ENCODE measurements around the gene HOMER1. TPM values are rescaled to one million over a fixed set of nuclear protein-coding genes. Genes with fewer than 3 reads are reported as not detected.
"Not testable (repeated sequence)": the region's sequence is repeated elsewhere in the genome, so short reads cannot be mapped to it uniquely, and the experiment has no call there.

The HOMER1 gene
- total RNA-seq, 2 donors from 2014 or later, result 2.1 to 2.2 TPM

GRCh38 chr5:79416499-79416898 is 97.4 kb downstream of the HOMER1 start:
- H3K27ac Mint-ChIP-seq, result no peak overlapping the region
- no peaks in the 10 kb centered on the region for H3K27me3 Mint-ChIP-seq
- no peak overlapping the region for H3K4me3 Mint-ChIP-seq
- DNase-seq, result no peak
- peaks cover 5% of the 10 kb centered on the region for H3K4me1 Mint-ChIP-seq
- no peak for ATAC-seq
- H3K36me3 Mint-ChIP-seq (ENCODE audit: low read depth), result no peaks in the 10 kb centered on the region
- H3K9me3 ChIP-seq (ENCODE audit: control insufficient read depth, low read length, poor library complexity, severe bottlenecking), result no peaks in the 10 kb centered on the region

- Mint-ChIP-seq H3K27me3 (no peaks in the 10 kb centered on the region), H3K36me3 (ENCODE audit: low read depth) (no peaks in the 10 kb centered on the region), H3K4me1 (peaks cover 5% of the 10 kb centered on the region), H3K27ac (no peak overlapping the region), H3K4me3 (no peak overlapping the region)
- no peak for DNase-seq
- no peak for ATAC-seq
- no peaks in the 10 kb centered on the region for H3K9me3 ChIP-seq (ENCODE audit: control insufficient read depth, low read length, poor library complexity, severe bottlenecking)
Observed at GRCh38 chr5:79413112-79413511, 100.8 kb downstream of the HOMER1 start.

GRCh38 chr5:79408028-79408427 is 105.9 kb downstream of the HOMER1 start:
- no peaks in the 10 kb centered on the region for H3K27me3 Mint-ChIP-seq
- no peaks in the 10 kb centered on the region for H3K36me3 Mint-ChIP-seq (ENCODE audit: low read depth)
- no peaks in the 10 kb centered on the region for H3K9me3 ChIP-seq (ENCODE audit: control insufficient read depth, low read length, poor library complexity, severe bottlenecking)
- no peak for DNase-seq
- no peak overlapping the region for H3K4me3 Mint-ChIP-seq
- no peak for ATAC-seq
- no peak overlapping the region for H3K27ac Mint-ChIP-seq
- peaks cover 5% of the 10 kb centered on the region for H3K4me1 Mint-ChIP-seq

GRCh38 chr5:79407591-79407990 is 106.3 kb downstream of the HOMER1 start:
- H3K9me3 ChIP-seq (ENCODE audit: control insufficient read depth, low read length, poor library complexity, severe bottlenecking), result no peaks in the 10 kb centered on the region
- DNase-seq (no peak), ATAC-seq (no peak)
- no peaks in the 10 kb centered on the region for H3K27me3 Mint-ChIP-seq
- peaks cover under 1% of the 10 kb centered on the region for H3K4me1 Mint-ChIP-seq
- no peak overlapping the region for H3K27ac Mint-ChIP-seq
- no peak overlapping the region for H3K4me3 Mint-ChIP-seq
- no peaks in the 10 kb centered on the region for H3K36me3 Mint-ChIP-seq (ENCODE audit: low read depth)

- no peaks in the 10 kb centered on the region for H3K9me3 ChIP-seq (ENCODE audit: control insufficient read depth, low read length, poor library complexity, severe bottlenecking)
- Mint-ChIP-seq H3K27ac (no peak overlapping the region), H3K4me3 (no peak overlapping the region), H3K4me1 (no peaks in the 10 kb centered on the region), H3K27me3 (no peaks in the 10 kb centered on the region), H3K36me3 (ENCODE audit: low read depth) (no peaks in the 10 kb centered on the region)
- DNase-seq (no peak), ATAC-seq (no peak)
Observed at GRCh38 chr5:79401216-79401615, 112.7 kb downstream of the HOMER1 start.

- ATAC-seq, result no peak
Observed at GRCh38 chr5:79399046-79399445, 114.9 kb downstream of the HOMER1 start.

GRCh38 chr5:79397080-79397479 is 116.9 kb downstream of the HOMER1 start:
- Mint-ChIP-seq H3K4me3 (no peak overlapping the region), H3K27me3 (no peaks in the 10 kb centered on the region)

More at GRCh38 chr5:79399046-79399445, 114.9 kb downstream of the HOMER1 start:
- H3K9me3 ChIP-seq (ENCODE audit: control insufficient read depth, low read length, poor library complexity, severe bottlenecking), result no peaks in the 10 kb centered on the region
- Mint-ChIP-seq H3K4me1 (no peaks in the 10 kb centered on the region), H3K27ac (no peak overlapping the region), H3K36me3 (ENCODE audit: low read depth) (no peaks in the 10 kb centered on the region), H3K27me3 (no peaks in the 10 kb centered on the region), H3K4me3 (no peak overlapping the region)
- DNase-seq, result no peak

GRCh38 chr5:79396265-79396664 is 117.7 kb downstream of the HOMER1 start:
- Mint-ChIP-seq H3K4me3 (no peak overlapping the region), H3K27me3 (no peaks in the 10 kb centered on the region), H3K4me1 (no peaks in the 10 kb centered on the region), H3K27ac (no peak overlapping the region), H3K36me3 (ENCODE audit: low read depth) (no peaks in the 10 kb centered on the region)
- no peaks in the 10 kb centered on the region for H3K9me3 ChIP-seq (ENCODE audit: control insufficient read depth, low read length, poor library complexity, severe bottlenecking)
- DNase-seq (no peak), ATAC-seq (no peak)

More at GRCh38 chr5:79397080-79397479, 116.9 kb downstream of the HOMER1 start:
- H3K4me1 Mint-ChIP-seq, result no peaks in the 10 kb centered on the region
- no peaks in the 10 kb centered on the region for H3K36me3 Mint-ChIP-seq (ENCODE audit: low read depth)
- H3K9me3 ChIP-seq (ENCODE audit: control insufficient read depth, low read length, poor library complexity, severe bottlenecking), result no peaks in the 10 kb centered on the region
- ATAC-seq, result no peak
- no peak overlapping the region for H3K27ac Mint-ChIP-seq
- no peak for DNase-seq

- H3K4me1 Mint-ChIP-seq, result no peaks in the 10 kb centered on the region
- no peak for ATAC-seq
- no peak for DNase-seq
- no peaks in the 10 kb centered on the region for H3K27me3 Mint-ChIP-seq
- H3K27ac Mint-ChIP-seq, result no peak overlapping the region
- no peaks in the 10 kb centered on the region for H3K9me3 ChIP-seq (ENCODE audit: control insufficient read depth, low read length, poor library complexity, severe bottlenecking)
- H3K4me3 Mint-ChIP-seq, result no peak overlapping the region
- no peaks in the 10 kb centered on the region for H3K36me3 Mint-ChIP-seq (ENCODE audit: low read depth)
Observed at GRCh38 chr5:79395296-79395695, 118.6 kb downstream of the HOMER1 start.

GRCh38 chr5:79392776-79393175 is 121.2 kb downstream of the HOMER1 start:
- Mint-ChIP-seq H3K27ac (no peak overlapping the region), H3K36me3 (ENCODE audit: low read depth) (no peaks in the 10 kb centered on the region)

GRCh38 chr5:79386679-79387078 is 127.3 kb downstream of the HOMER1 start:
- H3K36me3 Mint-ChIP-seq (ENCODE audit: low read depth), result peaks cover 7% of the 10 kb centered on the region
- H3K27ac Mint-ChIP-seq, result no peak overlapping the region
- no peaks in the 10 kb centered on the region for H3K27me3 Mint-ChIP-seq
- DNase-seq (no peak), ATAC-seq (no peak)
- H3K9me3 ChIP-seq (ENCODE audit: control insufficient read depth, low read length, poor library complexity, severe bottlenecking), result no peaks in the 10 kb centered on the region
- H3K4me3 Mint-ChIP-seq, result no peak overlapping the region
- no peaks in the 10 kb centered on the region for H3K4me1 Mint-ChIP-seq

More at GRCh38 chr5:79392776-79393175, 121.2 kb downstream of the HOMER1 start:
- DNase-seq (no peak), ATAC-seq (no peak)
- no peaks in the 10 kb centered on the region for H3K9me3 ChIP-seq (ENCODE audit: control insufficient read depth, low read length, poor library complexity, severe bottlenecking)
- no peak overlapping the region for H3K4me3 Mint-ChIP-seq
- H3K4me1 Mint-ChIP-seq, result no peaks in the 10 kb centered on the region
- H3K27me3 Mint-ChIP-seq, result no peaks in the 10 kb centered on the region

GRCh38 chr5:79385126-79385525 is 128.8 kb downstream of the HOMER1 start:
- H3K4me1 Mint-ChIP-seq; H3K27ac Mint-ChIP-seq; ATAC-seq; H3K9me3 ChIP-seq (ENCODE audit: control insufficient read depth, low read length, poor library complexity, severe bottlenecking); H3K36me3 Mint-ChIP-seq (ENCODE audit: low read depth); H3K4me3 Mint-ChIP-seq; DNase-seq; H3K27me3 Mint-ChIP-seq: not testable (repeated sequence)

- peaks cover 4% of the 10 kb centered on the region for H3K9me3 ChIP-seq (ENCODE audit: control insufficient read depth, low read length, poor library complexity, severe bottlenecking)
- DNase-seq (no peak), ATAC-seq (no peak)
- H3K4me3 Mint-ChIP-seq, result no peak overlapping the region
- no peaks in the 10 kb centered on the region for H3K4me1 Mint-ChIP-seq
- H3K27ac Mint-ChIP-seq, result no peak overlapping the region
- H3K36me3 Mint-ChIP-seq (ENCODE audit: low read depth), result no peaks in the 10 kb centered on the region
- H3K27me3 Mint-ChIP-seq, result no peaks in the 10 kb centered on the region
Observed at GRCh38 chr5:79378510-79379186, 135.3 kb downstream of the HOMER1 start.

GRCh38 chr5:79357398-79357797 is 156.5 kb downstream of the HOMER1 start:
- Mint-ChIP-seq H3K27ac (no peak overlapping the region), H3K36me3 (ENCODE audit: low read depth) (peaks cover 3% of the 10 kb centered on the region), H3K4me3 (no peak overlapping the region), H3K4me1 (no peaks in the 10 kb centered on the region), H3K27me3 (peaks cover 6% of the 10 kb centered on the region)
- DNase-seq (no peak), ATAC-seq (no peak)
- no peaks in the 10 kb centered on the region for H3K9me3 ChIP-seq (ENCODE audit: control insufficient read depth, low read length, poor library complexity, severe bottlenecking)

Measured in T-helper 17 cell (primary cell).